ENCODE data around the gene CDK12. TPM values are rescaled to one million over a fixed set of nuclear protein-coding genes. Genes with fewer than 3 reads are reported as not detected.

Gene CDK12
- total and polyA plus RNA-seq, 4 donors: 7.5 to 30.3 (median 15.0) TPM

DNA sequence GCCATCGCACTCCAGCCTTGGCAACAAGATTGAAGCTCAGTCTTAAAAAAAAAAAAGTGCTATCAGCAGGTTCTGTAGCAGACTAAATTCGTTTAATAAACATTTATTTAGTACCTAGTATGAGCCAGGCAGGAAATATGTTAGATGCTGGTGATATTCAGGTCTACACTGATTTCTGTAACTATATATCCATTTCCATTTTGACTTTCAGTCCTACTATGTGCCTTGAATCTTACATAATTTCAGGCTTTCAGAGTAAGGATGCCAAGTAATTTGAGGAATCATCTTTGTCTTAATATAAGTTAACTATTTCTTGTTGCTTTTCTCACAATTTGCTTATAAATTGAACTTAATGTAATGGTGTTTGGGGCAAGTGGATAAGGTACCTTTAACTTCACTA, 46.2 kb downstream of the CDK12 start:
- Histone ChIP-seq H3K27me3 (ENCODE audit: control insufficient read depth in 4 of 4, insufficient read depth in 4 of 4, low read length in 3 of 4) (no peaks in the 10 kb centered on the region), H3K4me1 (ENCODE audit: control insufficient read depth in 4 of 4, insufficient read depth in 4 of 4, low read length in 3 of 4) (no peaks in the 10 kb centered on the region), H3K9ac (ENCODE audit: low read depth in 1 of 2, low read length in 2 of 2) (no peak overlapping the region), H3K9me3 (ENCODE audit: control insufficient read depth in 4 of 4, low read length in 3 of 4) (no peaks in the 10 kb centered on the region), H3K4me3 (ENCODE audit: low read depth in 1 of 3, low read length in 3 of 3) (no peak overlapping the region), H3K36me3 (ENCODE audit: control insufficient read depth in 4 of 4, insufficient read depth in 3 of 4, low read depth in 1 of 4, low read length in 3 of 4) (peaks cover 6 to 67% (median 46%) of the 10 kb centered on the region in 4 donors), H3K27ac (ENCODE audit: low read depth in 1 of 2, low read length in 2 of 2) (no peak overlapping the region)
- TF ChIP-seq, protein P1, sequence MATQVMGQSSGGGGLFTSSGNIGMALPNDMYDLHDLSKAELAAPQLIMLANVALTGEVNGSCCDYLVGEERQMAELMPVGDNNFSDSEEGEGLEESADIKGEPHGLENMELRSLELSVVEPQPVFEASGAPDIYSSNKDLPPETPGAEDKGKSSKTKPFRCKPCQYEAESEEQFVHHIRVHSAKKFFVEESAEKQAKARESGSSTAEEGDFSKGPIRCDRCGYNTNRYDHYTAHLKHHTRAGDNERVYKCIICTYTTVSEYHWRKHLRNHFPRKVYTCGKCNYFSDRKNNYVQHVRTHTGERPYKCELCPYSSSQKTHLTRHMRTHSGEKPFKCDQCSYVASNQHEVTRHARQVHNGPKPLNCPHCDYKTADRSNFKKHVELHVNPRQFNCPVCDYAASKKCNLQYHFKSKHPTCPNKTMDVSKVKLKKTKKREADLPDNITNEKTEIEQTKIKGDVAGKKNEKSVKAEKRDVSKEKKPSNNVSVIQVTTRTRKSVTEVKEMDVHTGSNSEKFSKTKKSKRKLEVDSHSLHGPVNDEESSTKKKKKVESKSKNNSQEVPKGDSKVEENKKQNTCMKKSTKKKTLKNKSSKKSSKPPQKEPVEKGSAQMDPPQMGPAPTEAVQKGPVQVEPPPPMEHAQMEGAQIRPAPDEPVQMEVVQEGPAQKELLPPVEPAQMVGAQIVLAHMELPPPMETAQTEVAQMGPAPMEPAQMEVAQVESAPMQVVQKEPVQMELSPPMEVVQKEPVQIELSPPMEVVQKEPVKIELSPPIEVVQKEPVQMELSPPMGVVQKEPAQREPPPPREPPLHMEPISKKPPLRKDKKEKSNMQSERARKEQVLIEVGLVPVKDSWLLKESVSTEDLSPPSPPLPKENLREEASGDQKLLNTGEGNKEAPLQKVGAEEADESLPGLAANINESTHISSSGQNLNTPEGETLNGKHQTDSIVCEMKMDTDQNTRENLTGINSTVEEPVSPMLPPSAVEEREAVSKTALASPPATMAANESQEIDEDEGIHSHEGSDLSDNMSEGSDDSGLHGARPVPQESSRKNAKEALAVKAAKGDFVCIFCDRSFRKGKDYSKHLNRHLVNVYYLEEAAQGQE (IDR thresholded peaks at IDR 0.05): no peak
- TF ChIP-seq HNF4A (conservative IDR thresholded peaks at IDR 0.05) (no peak), NR2F2 (IDR thresholded peaks at IDR 0.05) (no peak), CTCF (IDR thresholded peaks at IDR 0.05; ENCODE audit: low read depth, low read length, missing input control) (no peak), JUND (IDR thresholded peaks at IDR 0.05) (no peak), FOXA2 (IDR thresholded peaks at IDR 0.05) (no peak), TAF1 (conservative IDR thresholded peaks at IDR 0.05) (no peak), GABPA (IDR thresholded peaks at IDR 0.05 in 1 of 2, conservative IDR thresholded peaks at IDR 0.05 in 1 of 2) (no peak), ATF3 (IDR thresholded peaks at IDR 0.05) (no peak), RAD21 (IDR thresholded peaks at IDR 0.05) (no peak)
- TF ChIP-seq, protein P2, sequence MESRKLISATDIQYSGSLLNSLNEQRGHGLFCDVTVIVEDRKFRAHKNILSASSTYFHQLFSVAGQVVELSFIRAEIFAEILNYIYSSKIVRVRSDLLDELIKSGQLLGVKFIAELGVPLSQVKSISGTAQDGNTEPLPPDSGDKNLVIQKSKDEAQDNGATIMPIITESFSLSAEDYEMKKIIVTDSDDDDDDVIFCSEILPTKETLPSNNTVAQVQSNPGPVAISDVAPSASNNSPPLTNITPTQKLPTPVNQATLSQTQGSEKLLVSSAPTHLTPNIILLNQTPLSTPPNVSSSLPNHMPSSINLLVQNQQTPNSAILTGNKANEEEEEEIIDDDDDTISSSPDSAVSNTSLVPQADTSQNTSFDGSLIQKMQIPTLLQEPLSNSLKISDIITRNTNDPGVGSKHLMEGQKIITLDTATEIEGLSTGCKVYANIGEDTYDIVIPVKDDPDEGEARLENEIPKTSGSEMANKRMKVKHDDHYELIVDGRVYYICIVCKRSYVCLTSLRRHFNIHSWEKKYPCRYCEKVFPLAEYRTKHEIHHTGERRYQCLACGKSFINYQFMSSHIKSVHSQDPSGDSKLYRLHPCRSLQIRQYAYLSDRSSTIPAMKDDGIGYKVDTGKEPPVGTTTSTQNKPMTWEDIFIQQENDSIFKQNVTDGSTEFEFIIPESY (IDR thresholded peaks at IDR 0.05): no peak
- TF ChIP-seq, protein P3, sequence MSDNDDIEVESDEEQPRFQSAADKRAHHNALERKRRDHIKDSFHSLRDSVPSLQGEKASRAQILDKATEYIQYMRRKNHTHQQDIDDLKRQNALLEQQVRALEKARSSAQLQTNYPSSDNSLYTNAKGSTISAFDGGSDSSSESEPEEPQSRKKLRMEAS (IDR thresholded peaks at IDR 0.05): no peak
- 83% methylated on average over 2 of the region's 2 CpGs for WGBS
- no peak for DNase-seq (ENCODE audit: low spot score)

DNA sequence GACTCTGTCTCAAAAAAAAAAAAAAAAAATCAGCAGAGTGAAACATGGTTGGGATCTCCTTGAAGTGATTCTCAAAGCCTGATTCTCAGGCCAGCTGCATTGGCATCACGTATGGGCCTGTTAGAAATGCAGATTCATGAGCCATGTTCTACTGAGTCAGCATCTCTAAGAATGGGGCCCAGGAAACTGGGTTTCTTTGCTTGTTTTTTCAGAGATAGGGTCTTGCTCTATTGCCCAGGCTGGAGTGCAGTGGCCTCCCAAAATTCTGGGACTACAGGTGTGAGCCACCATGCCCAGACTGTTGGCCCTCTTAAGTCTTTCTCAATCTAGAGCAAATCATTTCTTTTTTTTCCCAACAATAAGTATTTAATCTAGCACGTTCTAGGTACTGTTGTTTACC, 47.7 kb downstream of the CDK12 start:
- H3K27me3 ChIP-seq (ENCODE audit: control insufficient read depth in 4 of 4, insufficient read depth in 4 of 4, low read length in 3 of 4): no peaks in the 10 kb centered on the region
- WGBS: 94% methylated on average over 2 of the region's 2 CpGs
- H3K36me3 ChIP-seq (ENCODE audit: control insufficient read depth in 4 of 4, insufficient read depth in 3 of 4, low read depth in 1 of 4, low read length in 3 of 4): peaks cover 4 to 66% (median 44%) of the 10 kb centered on the region in 4 donors
- no peaks in the 10 kb centered on the region for H3K4me1 ChIP-seq (ENCODE audit: control insufficient read depth in 4 of 4, insufficient read depth in 4 of 4, low read length in 3 of 4)
- no peak overlapping the region for H3K4me3 ChIP-seq (ENCODE audit: low read depth in 1 of 3, low read length in 3 of 3)
- H3K27ac ChIP-seq (ENCODE audit: low read depth in 1 of 2, low read length in 2 of 2): no peak overlapping the region
- DNase-seq (ENCODE audit: low spot score): no peak
- no peaks in the 10 kb centered on the region for H3K9me3 ChIP-seq (ENCODE audit: control insufficient read depth in 4 of 4, low read length in 3 of 4)
- TF ChIP-seq HNF4A (conservative IDR thresholded peaks at IDR 0.05) (no peak), NR2F2 (IDR thresholded peaks at IDR 0.05) (no peak), EGR1 (IDR thresholded peaks at IDR 0.05; ENCODE audit: low read depth in 2 of 2) (no peak)
- H3K9ac ChIP-seq (ENCODE audit: low read depth in 1 of 2, low read length in 2 of 2): no peak overlapping the region

Measured in liver (tissue), 9 donors.